Left ventricle myocardium superior (tissue), 1 donor: ENCODE data around the gene MOSMO. TPM values are rescaled to one million over a fixed set of nuclear protein-coding genes. Genes with fewer than 3 reads are reported as not detected.
"Not testable (repeated sequence)": the region's sequence is repeated elsewhere in the genome, so short reads cannot be mapped to it uniquely, and the experiment has no call there.

ENCODE experiments used
- ATAC-seq: fragments of 200-7000 bp; cut with Tn5 transposase; one replicate; pipeline ENCODE4 v1.9.1; 2020; ENCODE audit warnings: mild to moderate bottlenecking, moderate library complexity
- DNase-seq: peaks from one replicate; pipeline ENCODE4 v3.0.0-alpha.2; 2020
- intact Hi-C: fragments of 100-400 bp; cut with micrococcal nuclease; formaldehyde crosslinking; loops from one replicate; pipeline ENCODE4 v1.11.0; 2022
- total RNA-seq: library from RNA; stranded (reverse); fragmentation: NEBNext Ultra II Directional; extraction: Animal tissue kit (Norgen Biotek cat#: 25700); gene quantifications from one replicate; pipeline ENCODE4 v1.2.1, GENCODE V29; 2021
- donor health status: DM: no; HTN: yes; CAD: no; lungs with severe emphysema.

The MOSMO gene
- total RNA-seq, 1 donor from 2014 or later = 11.3 TPM

GRCh38 chr16:22120440-22120839 is 112.5 kb downstream of the MOSMO start:
- ATAC-seq (no peak), DNase-seq (no peak)
- intact Hi-C loops = no loop called here

DNA sequence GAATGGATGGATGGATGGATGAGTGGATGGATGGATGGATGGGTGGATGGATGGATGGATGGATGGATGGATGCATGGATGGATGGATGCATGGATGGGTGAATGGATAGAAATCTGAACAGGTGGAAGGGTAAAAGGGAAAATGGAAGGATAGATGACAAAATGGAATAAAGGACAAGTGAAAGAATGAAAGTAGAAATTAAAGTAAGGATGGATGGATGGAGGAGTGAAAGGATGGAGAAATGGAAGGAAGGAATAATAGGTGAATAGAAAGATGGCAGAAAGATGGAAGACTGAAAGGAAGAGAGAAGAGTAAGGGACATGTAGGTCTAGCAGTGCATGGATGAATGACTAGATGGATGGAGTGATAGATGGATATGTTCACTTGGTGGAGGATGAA is 114.3 kb downstream of the MOSMO start:
- DNase-seq = no peak
- no peak for ATAC-seq
- intact Hi-C loops = no loop called here

GRCh38 chr16:22123146-22123545 is 115.2 kb downstream of the MOSMO start:
- ATAC-seq (no peak), DNase-seq (no peak)
- intact Hi-C loops = no loop called here

DNA sequence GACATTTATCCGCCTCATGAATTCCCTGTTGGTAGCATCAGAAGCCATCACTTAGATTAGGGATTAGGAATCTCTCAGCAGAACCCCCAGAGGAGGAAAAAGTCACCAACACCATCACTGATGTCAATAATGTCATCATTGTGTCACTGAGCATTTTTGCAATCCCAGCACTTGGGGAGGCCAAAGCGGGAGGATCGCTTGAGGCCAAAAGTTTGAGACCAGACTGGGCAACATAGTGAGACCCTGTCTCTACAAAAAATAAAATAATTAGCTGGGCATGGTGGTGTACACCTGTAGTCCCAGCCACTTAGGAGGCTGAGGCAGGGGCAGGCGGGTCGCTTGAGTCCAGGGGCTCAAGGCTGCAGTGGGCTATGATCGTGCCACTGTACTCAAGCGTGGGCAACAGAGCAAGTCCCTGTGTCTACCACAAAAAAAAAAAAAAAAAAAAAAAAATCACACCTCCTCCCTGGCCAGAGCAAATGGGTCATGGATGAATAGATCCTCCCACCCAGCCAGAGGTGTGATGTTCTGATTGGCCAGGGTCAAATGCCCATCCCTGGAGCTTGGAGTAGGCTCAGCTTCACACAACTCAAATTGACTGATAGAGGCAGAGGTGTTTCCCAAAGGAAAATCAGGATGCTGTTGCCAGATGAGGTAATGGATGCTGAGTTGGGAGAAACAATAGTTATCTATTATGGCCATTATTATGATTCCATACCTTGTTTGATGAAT is 116.0 kb downstream of the MOSMO start:
- intact Hi-C loops = no loop called here
- no peak for DNase-seq

GRCh38 chr16:22124583-22125284 is 116.8 kb downstream of the MOSMO start:
- ATAC-seq (no peak), DNase-seq (no peak)
- intact Hi-C loops = no loop called here

More for the DNA sequence above, 116.0 kb downstream of the MOSMO start:
- no peak for ATAC-seq

GRCh38 chr16:22126037-22126558 is 118.2 kb downstream of the MOSMO start:
- intact Hi-C loops = no loop called here
- ATAC-seq (no peak), DNase-seq (no peak)

- ATAC-seq, intact Hi-C loops, DNase-seq: not testable (repeated sequence)
Measured at GRCh38 chr16:22128537-22128936, 120.6 kb downstream of the MOSMO start.

GRCh38 chr16:22130528-22130927 is 122.6 kb downstream of the MOSMO start:
- intact Hi-C loops = no loop called here
- no peak for ATAC-seq

GRCh38 chr16:22132801-22133200 is 124.9 kb downstream of the MOSMO start:
- no peak for DNase-seq
- ATAC-seq = no peak
- intact Hi-C loops = no loop called here

More at GRCh38 chr16:22130528-22130927, 122.6 kb downstream of the MOSMO start:
- no peak for DNase-seq

Other genes starting within 250 kb of the MOSMO start
- gene NPIPB4, start 150.4 kb upstream of the MOSMO start, total RNA-seq = 25.0 TPM
- 1,065 TPM for gene UQCRC2, start 54.8 kb upstream of the MOSMO start, total RNA-seq
- gene PDZD9, start 7.0 kb upstream of the MOSMO start, total RNA-seq = not detected
- 0.52 TPM for gene VWA3A, start 84.4 kb downstream of the MOSMO start, total RNA-seq
- not detected for gene SDR42E2, start 154.4 kb downstream of the MOSMO start, total RNA-seq
- 29.9 TPM for gene EEF2K, start 198.2 kb downstream of the MOSMO start, total RNA-seq